Cardiac muscle cell (in vitro differentiated cells and primary cell): Measurements from ENCODE around the gene WDFY1. TPM values are rescaled to one million over a fixed set of nuclear protein-coding genes. Genes with fewer than 3 reads are reported as not detected.

ENCODE experiments used
- DNase-seq, 2 donors: peaks; one replicate each; pipeline versions ENCODE4 v3.0.0 to v3.0.0-alpha.2; 2010 to 2017; ENCODE audit warnings: low read depth in 1 of 2, low spot score in 1 of 2
- H3K27ac ChIP-seq: fragments of 200-600 bp; sonication (generic); 2 replicates; pipeline ENCODE4 v1.5.1; 2016
- H3K27me3 ChIP-seq: fragments of 200-600 bp; sonication (generic); 2 replicates; pipeline ENCODE4 v1.6.0; 2016; ENCODE audit warnings: control low read depth
- H3K36me3 ChIP-seq: fragments of 200-600 bp; sonication (generic); 2 replicates; pipeline ENCODE4 v1.5.1; 2016; ENCODE audit warnings: control low read depth
- H3K4me1 ChIP-seq: fragments of 200-600 bp; sonication (generic); 2 replicates; pipeline ENCODE4 v1.8.1; 2017; ENCODE audit warnings: low read depth, mild to moderate bottlenecking, mixed run types
- H3K4me3 ChIP-seq: fragments of 200-600 bp; sonication (generic); 2 replicates; pipeline ENCODE4 v1.5.1; 2016; ENCODE audit warnings: mild to moderate bottlenecking
- H3K9me3 ChIP-seq: fragments of 200-600 bp; sonication (generic); 2 replicates; pipeline ENCODE4 v1.5.1; 2017; ENCODE audit warnings: low read depth, mild to moderate bottlenecking, control low read depth
- CTCF ChIP-seq: IDR thresholded peaks from 2 replicates; pipeline ENCODE4 v1.5.1; 2012; ENCODE audit warnings: low read depth, mild to moderate bottlenecking, low read length
- polyA plus RNA-seq: library from polyadenylated mRNA; unstranded; fragments of >200 nt; fragmentation: Nextera tagmentation; extraction: Ambion mirVana; gene quantifications from 2 replicates; pipeline ENCODE4 v1.2.1, GENCODE V29; 2016
- total RNA-seq: library from RNA; depleted of rRNA; stranded (reverse); fragments of >200 nt; gene quantifications from 2 replicates; pipeline ENCODE4 v1.2.3, GENCODE V29; 2016

Gene WDFY1
- total and polyA plus RNA-seq, 2 experiments from 2014 or later = 20.7 to 20.8 TPM

GRCh38 chr2:223934870-223935269, 10.3 kb downstream of the WDFY1 start:
- TF ChIP-seq CTCF = no peak
- Histone ChIP-seq H3K4me1 (peaks cover 14% of the 10 kb centered on the region), H3K4me3 (no peak overlapping the region), H3K27ac (no peak overlapping the region), H3K27me3 (no peaks in the 10 kb centered on the region), H3K9me3 (no peaks in the 10 kb centered on the region), H3K36me3 (no peaks in the 10 kb centered on the region)
- DNase-seq = no peak

- H3K27ac ChIP-seq = no peak overlapping the region
- H3K9me3 ChIP-seq = no peaks in the 10 kb centered on the region
- no peaks in the 10 kb centered on the region for H3K36me3 ChIP-seq
- DNase-seq = no peak
- no peaks in the 10 kb centered on the region for H3K27me3 ChIP-seq
- no peak overlapping the region for H3K4me3 ChIP-seq
- H3K4me1 ChIP-seq = peaks cover 14% of the 10 kb centered on the region
- no peak for TF ChIP-seq CTCF
These were observed 12.0 kb downstream of the WDFY1 start for GRCh38 chr2:223932816-223933800.

GRCh38 chr2:223930103-223930976, 14.8 kb downstream of the WDFY1 start:
- no peak for DNase-seq
- TF ChIP-seq CTCF = no peak
- Histone ChIP-seq H3K27ac (no peak overlapping the region), H3K27me3 (no peaks in the 10 kb centered on the region), H3K36me3 (no peaks in the 10 kb centered on the region), H3K9me3 (no peaks in the 10 kb centered on the region), H3K4me1 (peaks cover 4% of the 10 kb centered on the region), H3K4me3 (no peak overlapping the region)

- H3K9me3 ChIP-seq = no peaks in the 10 kb centered on the region
- H3K36me3 ChIP-seq = no peaks in the 10 kb centered on the region
- H3K27me3 ChIP-seq = no peaks in the 10 kb centered on the region
- no peak for TF ChIP-seq CTCF
- no peak for DNase-seq
- no peaks in the 10 kb centered on the region for H3K4me1 ChIP-seq
- no peak overlapping the region for H3K4me3 ChIP-seq
- no peak overlapping the region for H3K27ac ChIP-seq
These were observed 15.5 kb downstream of the WDFY1 start for GRCh38 chr2:223929571-223930102.
